GM23248 (cell line): ENCODE data around the gene QDPR.

Source experiments
- EZH2 ChIP-seq: fragments of 200-600 bp; sonication (generic); IDR thresholded peaks from 2 replicates; pipeline ENCODE4 v1.6.1; 2018; ENCODE audit warnings: antibody characterized with exemption, mild to moderate bottlenecking; ENCODE audit not compliant: insufficient read depth, poor library complexity, severe bottlenecking
- EZH2phosphoT487 ChIP-seq: fragments of 200-600 bp; sonication (generic); IDR thresholded peaks from 2 replicates; pipeline ENCODE4 v1.6.1; 2018; ENCODE audit warnings: antibody characterized with exemption, moderate library complexity, mild to moderate bottlenecking, low read depth; ENCODE audit not compliant: insufficient read depth

GRCh38 chr4:17550549-17550948 lies 38.7 kb upstream of the QDPR start:
- TF ChIP-seq EZH2 (no peak), EZH2phosphoT487 (no peak)
